Natural killer cell treated with Interleukin-12 subunit alpha and Interleukin-12 subunit beta and Interleukin-15 and Interleukin-18, amount 100 ng/mL, for 72 hours (primary cell): ENCODE results near the gene MGAT5. TPM values are rescaled to one million over a fixed set of nuclear protein-coding genes. Genes with fewer than 3 reads are reported as not detected.

Experiments
- ATAC-seq, 2 donors: fragments of 150-1000 bp; cut with Tn5 transposase in 1 of 2; sonication (Bioruptor Pico), chemical (Tn5 transposase) in 1 of 2; 2 replicates each; pipeline ENCODE4 v1.10.0; 2021
- DNase-seq: peaks from one replicate; pipeline ENCODE4 v3.0.0; 2022; ENCODE audit warnings: low spot score
- H3K27ac Mint-ChIP-seq, 2 donors: 1 replicate in 1 of 2; 2 replicates in 1 of 2; pipeline ENCODE4 v1.8.0; 2022; ENCODE audit warnings: mixed read lengths in 2 of 2, mild to moderate bottlenecking in 1 of 2, moderate library complexity in 1 of 2
- H3K27me3 Mint-ChIP-seq, 2 donors: 1 replicate in 1 of 2; 2 replicates in 1 of 2; pipeline ENCODE4 v1.8.0; 2022; ENCODE audit warnings: mixed read lengths in 2 of 2
- H3K36me3 Mint-ChIP-seq: one replicate; pipeline ENCODE4 v1.8.0; 2022; ENCODE audit warnings: mixed read lengths
- H3K4me1 Mint-ChIP-seq, 2 donors: 1 replicate in 1 of 2; 2 replicates in 1 of 2; pipeline ENCODE4 v1.8.0; 2022; ENCODE audit warnings: low read depth in 2 of 2, mixed read lengths in 2 of 2, mild to moderate bottlenecking in 1 of 2
- H3K4me3 Mint-ChIP-seq: one replicate; pipeline ENCODE4 v1.8.0; 2022; ENCODE audit warnings: mixed read lengths
- H3K9me3 Mint-ChIP-seq: 2 replicates; pipeline ENCODE4 v1.8.0; 2022; ENCODE audit warnings: mixed read lengths
- total RNA-seq, 2 donors: library from RNA; stranded (reverse); gene quantifications; one replicate each; pipeline ENCODE4 v1.2.3, GENCODE V29; 2022

The MGAT5 gene
- total RNA-seq, 2 donors from 2014 or later: 58.1 to 99.5 TPM

GRCh38 chr2:134458473-134458853, 204.6 kb downstream of the MGAT5 start:
- no peak for ATAC-seq
- no peak for DNase-seq
- Mint-ChIP-seq H3K4me1 (no peaks in the 10 kb centered on the region), H3K27ac (no peak overlapping the region), H3K36me3 (no peaks in the 10 kb centered on the region), H3K4me3 (no peak overlapping the region), H3K9me3 (no peaks in the 10 kb centered on the region), H3K27me3 (no peaks in the 10 kb centered on the region)

GRCh38 chr2:134458950-134459349, 205.1 kb downstream of the MGAT5 start:
- Mint-ChIP-seq H3K4me3 (no peak overlapping the region), H3K27ac (no peak overlapping the region), H3K4me1 (no peaks in the 10 kb centered on the region), H3K9me3 (no peaks in the 10 kb centered on the region), H3K27me3 (no peaks in the 10 kb centered on the region), H3K36me3 (no peaks in the 10 kb centered on the region)
- ATAC-seq (no peak), DNase-seq (no peak)

DNA sequence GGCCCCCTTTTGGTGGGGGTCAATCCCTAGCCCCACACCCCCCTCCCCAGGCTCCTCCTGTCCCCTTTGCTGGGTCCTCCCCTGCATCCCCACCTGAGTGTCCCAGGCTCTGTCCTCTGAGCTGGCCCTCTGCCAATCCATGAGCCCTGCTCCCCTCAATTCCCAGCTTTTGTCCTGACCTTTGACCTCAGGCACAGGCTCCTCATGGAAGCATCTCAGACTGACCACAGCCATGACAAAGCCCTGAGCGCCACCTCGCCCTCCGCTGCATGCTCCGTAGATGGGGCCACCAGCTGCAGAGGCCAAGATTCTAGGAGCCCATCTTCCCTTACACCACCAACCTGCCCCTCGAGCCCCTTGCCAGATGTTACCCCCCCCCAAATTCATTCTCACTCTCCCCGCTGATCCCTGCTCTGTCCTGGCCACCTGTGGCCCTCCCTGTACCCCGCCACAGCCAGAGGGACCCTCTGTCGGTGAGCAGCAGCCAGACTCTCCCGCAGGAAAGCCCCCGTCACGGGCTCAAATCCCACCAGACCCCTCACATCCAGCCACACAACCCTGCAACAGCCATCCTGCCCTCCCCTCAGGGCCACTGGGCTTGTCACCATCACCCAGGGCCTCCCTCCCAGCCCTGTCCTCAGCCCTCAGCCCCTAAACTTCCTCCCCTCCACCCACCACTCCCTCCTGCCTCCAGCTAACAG, 206.0 kb downstream of the MGAT5 start:
- Mint-ChIP-seq H3K27ac (no peak overlapping the region), H3K4me1 (no peaks in the 10 kb centered on the region), H3K36me3 (no peaks in the 10 kb centered on the region), H3K9me3 (no peaks in the 10 kb centered on the region), H3K27me3 (no peaks in the 10 kb centered on the region), H3K4me3 (no peak overlapping the region)
- no peak for ATAC-seq
- DNase-seq: no peak

GRCh38 chr2:134460583-134460998, 206.7 kb downstream of the MGAT5 start:
- peak overlapping the region in 1 of 2 donors; percentile 56 for H3K27ac Mint-ChIP-seq
- ATAC-seq (no peak), DNase-seq (no peak)
- H3K4me1 Mint-ChIP-seq: no peaks in the 10 kb centered on the region
- H3K4me3 Mint-ChIP-seq: no peak overlapping the region
- H3K27me3 Mint-ChIP-seq: no peaks in the 10 kb centered on the region
- H3K36me3 Mint-ChIP-seq: no peaks in the 10 kb centered on the region
- no peaks in the 10 kb centered on the region for H3K9me3 Mint-ChIP-seq

GRCh38 chr2:134461511-134461910, 207.6 kb downstream of the MGAT5 start:
- Mint-ChIP-seq H3K27ac (no peak overlapping the region), H3K4me3 (no peak overlapping the region), H3K9me3 (no peaks in the 10 kb centered on the region), H3K4me1 (no peaks in the 10 kb centered on the region), H3K27me3 (no peaks in the 10 kb centered on the region), H3K36me3 (no peaks in the 10 kb centered on the region)
- DNase-seq (no peak), ATAC-seq (no peak)

- no peak overlapping the region for H3K27ac Mint-ChIP-seq
- H3K4me1 Mint-ChIP-seq: no peaks in the 10 kb centered on the region
- H3K9me3 Mint-ChIP-seq: no peaks in the 10 kb centered on the region
- no peaks in the 10 kb centered on the region for H3K27me3 Mint-ChIP-seq
- H3K36me3 Mint-ChIP-seq: no peaks in the 10 kb centered on the region
- H3K4me3 Mint-ChIP-seq: no peak overlapping the region
- no peak for ATAC-seq
- DNase-seq: no peak
Measured at GRCh38 chr2:134462275-134462674, 208.4 kb downstream of the MGAT5 start.

GRCh38 chr2:134462791-134463698, 209.2 kb downstream of the MGAT5 start:
- H3K9me3 Mint-ChIP-seq: no peaks in the 10 kb centered on the region
- H3K36me3 Mint-ChIP-seq: no peaks in the 10 kb centered on the region
- no peak for ATAC-seq
- H3K4me1 Mint-ChIP-seq: no peaks in the 10 kb centered on the region
- no peaks in the 10 kb centered on the region for H3K27me3 Mint-ChIP-seq
- DNase-seq: no peak
- H3K27ac Mint-ChIP-seq: no peak overlapping the region
- H3K4me3 Mint-ChIP-seq: no peak overlapping the region

DNA sequence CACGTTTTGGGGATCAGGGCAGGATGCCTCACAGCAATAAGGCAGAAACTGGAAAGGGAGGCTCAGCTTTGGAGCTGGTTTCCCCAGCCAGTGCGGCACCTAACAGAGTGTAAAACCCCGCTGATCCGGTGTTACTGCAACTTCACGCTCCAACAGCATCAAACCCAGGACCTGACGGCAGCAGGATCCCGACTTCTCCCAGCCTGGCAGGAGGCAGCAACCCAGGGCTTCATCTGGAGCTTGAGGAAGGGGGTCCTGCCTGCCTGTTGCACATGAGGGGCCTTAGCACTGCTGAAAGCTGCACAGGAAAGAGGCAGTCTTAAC, 209.8 kb downstream of the MGAT5 start:
- no peak overlapping the region for H3K4me3 Mint-ChIP-seq
- H3K27ac Mint-ChIP-seq: no peak overlapping the region
- no peak for ATAC-seq
- no peaks in the 10 kb centered on the region for H3K36me3 Mint-ChIP-seq
- DNase-seq: no peak
- H3K9me3 Mint-ChIP-seq: no peaks in the 10 kb centered on the region
- no peaks in the 10 kb centered on the region for H3K27me3 Mint-ChIP-seq
- H3K4me1 Mint-ChIP-seq: no peaks in the 10 kb centered on the region

GRCh38 chr2:134465228-134466105, 211.6 kb downstream of the MGAT5 start:
- Mint-ChIP-seq H3K36me3 (no peaks in the 10 kb centered on the region), H3K27ac (no peak overlapping the region), H3K27me3 (no peaks in the 10 kb centered on the region), H3K9me3 (no peaks in the 10 kb centered on the region), H3K4me1 (no peaks in the 10 kb centered on the region), H3K4me3 (no peak overlapping the region)
- ATAC-seq (no peak), DNase-seq (no peak)

- ATAC-seq: no peak
- Mint-ChIP-seq H3K9me3 (no peaks in the 10 kb centered on the region), H3K27ac (no peak overlapping the region), H3K27me3 (no peaks in the 10 kb centered on the region), H3K36me3 (no peaks in the 10 kb centered on the region), H3K4me1 (no peaks in the 10 kb centered on the region), H3K4me3 (no peak overlapping the region)
- DNase-seq: no peak
Measured at GRCh38 chr2:134466141-134466540, 212.3 kb downstream of the MGAT5 start.

DNA sequence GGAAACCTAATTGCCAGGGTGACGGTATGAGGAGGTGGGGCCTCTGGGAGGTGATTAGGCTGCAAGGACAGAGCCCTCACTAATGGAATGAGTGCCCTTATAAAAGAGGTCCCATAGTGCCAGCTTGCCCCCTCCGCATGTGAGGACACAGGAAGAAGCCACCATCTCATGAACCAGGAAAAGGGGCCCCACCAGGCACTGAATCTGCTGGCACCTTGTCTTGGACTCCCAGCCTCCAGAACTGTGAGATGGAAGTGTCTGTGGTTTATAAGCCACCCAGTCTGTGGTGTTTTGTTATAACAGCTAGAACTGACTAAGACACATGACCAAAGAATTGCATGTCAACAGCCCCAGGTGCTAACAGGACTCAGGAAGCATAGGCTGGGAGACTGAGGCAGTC, 214.3 kb downstream of the MGAT5 start:
- H3K4me1 Mint-ChIP-seq: no peaks in the 10 kb centered on the region
- H3K9me3 Mint-ChIP-seq: no peaks in the 10 kb centered on the region
- H3K4me3 Mint-ChIP-seq: no peak overlapping the region
- H3K36me3 Mint-ChIP-seq: peaks cover 7% of the 10 kb centered on the region
- no peak overlapping the region for H3K27ac Mint-ChIP-seq
- ATAC-seq: no peak
- DNase-seq: no peak
- H3K27me3 Mint-ChIP-seq: peaks cover 0 to 2% of the 10 kb centered on the region in 2 donors

DNA sequence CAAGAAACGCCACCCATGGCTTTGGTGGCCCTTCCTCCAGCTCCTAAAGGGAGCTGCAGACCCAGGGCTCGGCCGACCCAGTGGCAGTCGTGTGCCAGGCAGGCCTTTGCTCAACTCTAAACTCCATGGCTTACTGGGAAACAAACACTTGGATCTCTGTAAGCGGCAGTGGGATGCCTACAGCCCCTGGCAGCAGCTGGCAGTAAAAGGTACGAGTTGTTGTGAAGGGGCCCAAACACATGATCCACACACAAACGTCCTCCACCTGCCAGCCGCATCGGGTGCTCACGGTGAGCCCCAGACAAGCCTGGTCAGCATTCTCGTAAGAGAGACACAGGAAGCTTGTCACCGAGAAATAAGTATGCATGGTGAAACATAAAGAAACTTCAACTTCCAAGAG, 214.9 kb downstream of the MGAT5 start:
- Mint-ChIP-seq H3K27ac (no peak overlapping the region), H3K36me3 (peaks cover 9% of the 10 kb centered on the region), H3K9me3 (no peaks in the 10 kb centered on the region), H3K4me1 (no peaks in the 10 kb centered on the region), H3K4me3 (no peak overlapping the region), H3K27me3 (peaks cover 0 to 2% of the 10 kb centered on the region in 2 donors)
- ATAC-seq (no peak), DNase-seq (no peak)

GRCh38 chr2:134469516-134470115, 215.7 kb downstream of the MGAT5 start:
- DNase-seq (no peak), ATAC-seq (no peak)
- H3K4me1 Mint-ChIP-seq: no peaks in the 10 kb centered on the region
- no peak overlapping the region for H3K27ac Mint-ChIP-seq
- no peaks in the 10 kb centered on the region for H3K9me3 Mint-ChIP-seq
- H3K27me3 Mint-ChIP-seq: peaks cover 0 to 2% of the 10 kb centered on the region in 2 donors
- peaks cover 9% of the 10 kb centered on the region for H3K36me3 Mint-ChIP-seq
- no peak overlapping the region for H3K4me3 Mint-ChIP-seq
